Stimulated activated CD4-positive, alpha-beta T cell treated with anti-CD3 and anti-CD28 coated beads, Interleukin-15, amount 100 ng/mL, for 24 hours (primary cell): ENCODE results near the gene CDADC1.

Source experiments
- DNase-seq: peaks from one replicate; pipeline ENCODE4 v3.0.0-alpha.2; 2020

CDADC1 gene

DNA sequence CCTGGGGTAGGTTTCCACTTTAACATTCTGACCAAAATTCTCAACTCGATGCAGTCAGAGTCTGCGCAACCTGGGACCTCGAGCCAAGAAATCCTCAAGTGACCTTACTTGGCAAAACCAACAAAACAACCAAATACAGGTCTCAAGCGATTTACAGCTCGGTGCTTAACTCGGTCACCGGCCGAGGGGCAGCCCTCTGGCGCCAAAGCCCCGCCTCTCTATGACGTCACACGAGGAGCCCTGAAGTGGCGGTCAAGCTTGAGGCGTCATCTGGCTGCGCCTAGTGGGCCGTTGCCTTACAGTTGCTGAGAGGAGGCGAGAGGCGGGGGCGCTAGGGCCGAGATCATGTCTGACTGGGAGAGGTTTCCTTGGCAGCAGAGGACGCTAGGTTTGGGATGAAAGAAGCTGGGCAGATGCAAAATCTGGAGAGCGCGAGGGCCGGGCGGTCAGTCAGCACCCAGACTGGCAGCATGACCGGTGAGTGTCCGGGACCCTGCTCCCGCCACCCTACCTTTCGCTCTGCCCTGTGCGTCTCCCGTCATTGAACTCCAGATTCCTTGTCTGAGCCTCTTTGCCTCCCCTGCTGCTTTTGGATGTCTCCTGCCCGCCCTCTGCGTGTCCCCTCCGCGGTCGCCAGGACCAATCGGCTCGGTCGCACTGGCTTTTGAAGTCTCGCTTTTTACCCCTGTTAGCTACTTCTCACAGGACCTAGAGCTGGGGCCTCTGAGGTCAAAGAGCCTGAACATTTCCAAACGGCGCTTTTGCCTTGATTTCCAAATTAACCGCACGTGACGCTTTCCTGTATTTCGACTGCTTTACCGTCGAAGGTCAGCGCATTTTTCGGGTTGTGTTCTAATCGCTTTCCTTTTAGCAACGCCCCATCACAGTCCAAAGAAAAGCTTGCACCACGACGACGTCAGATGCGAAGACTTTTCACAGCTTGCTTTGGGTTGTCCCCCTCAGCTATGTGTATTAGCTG is at the start of gene CDADC1:
TSS of gene CDADC1 (plus strand) at position 283 of the 979 bp plus-strand sequence. CDS start at position 396, 113 bp downstream.
- peak; percentile 97 for DNase-seq

DNA sequence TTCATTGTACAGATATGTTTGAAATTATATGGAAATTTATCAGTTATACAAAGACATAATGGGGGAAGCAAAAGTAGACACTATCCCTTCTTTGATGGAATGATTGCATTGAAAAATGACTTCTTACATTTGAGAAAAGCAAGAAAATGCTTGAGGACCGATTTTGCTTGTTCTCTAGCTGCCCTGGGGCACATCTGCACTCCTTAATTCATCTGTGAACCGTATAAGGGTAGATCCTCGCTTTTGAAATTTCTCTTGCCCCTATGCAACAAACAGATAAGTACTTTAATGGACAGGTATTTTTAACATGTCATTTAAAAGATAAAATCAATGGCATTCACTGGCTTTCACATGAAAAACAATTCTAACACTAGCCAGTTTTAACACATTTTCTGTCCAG is 41.1 kb upstream of the CDADC1 start:
- no peak for DNase-seq

- no peak for DNase-seq
These were observed 39.1 kb upstream of the CDADC1 start for GRCh38 chr13:49208619-49209018.

GRCh38 chr13:49210114-49210513 is 37.6 kb upstream of the CDADC1 start:
- no peak for DNase-seq

- DNase-seq: no peak
These were observed 37.1 kb upstream of the CDADC1 start for GRCh38 chr13:49210669-49211068.

GRCh38 chr13:49213539-49213938 is 34.2 kb upstream of the CDADC1 start:
- no peak for DNase-seq

DNA sequence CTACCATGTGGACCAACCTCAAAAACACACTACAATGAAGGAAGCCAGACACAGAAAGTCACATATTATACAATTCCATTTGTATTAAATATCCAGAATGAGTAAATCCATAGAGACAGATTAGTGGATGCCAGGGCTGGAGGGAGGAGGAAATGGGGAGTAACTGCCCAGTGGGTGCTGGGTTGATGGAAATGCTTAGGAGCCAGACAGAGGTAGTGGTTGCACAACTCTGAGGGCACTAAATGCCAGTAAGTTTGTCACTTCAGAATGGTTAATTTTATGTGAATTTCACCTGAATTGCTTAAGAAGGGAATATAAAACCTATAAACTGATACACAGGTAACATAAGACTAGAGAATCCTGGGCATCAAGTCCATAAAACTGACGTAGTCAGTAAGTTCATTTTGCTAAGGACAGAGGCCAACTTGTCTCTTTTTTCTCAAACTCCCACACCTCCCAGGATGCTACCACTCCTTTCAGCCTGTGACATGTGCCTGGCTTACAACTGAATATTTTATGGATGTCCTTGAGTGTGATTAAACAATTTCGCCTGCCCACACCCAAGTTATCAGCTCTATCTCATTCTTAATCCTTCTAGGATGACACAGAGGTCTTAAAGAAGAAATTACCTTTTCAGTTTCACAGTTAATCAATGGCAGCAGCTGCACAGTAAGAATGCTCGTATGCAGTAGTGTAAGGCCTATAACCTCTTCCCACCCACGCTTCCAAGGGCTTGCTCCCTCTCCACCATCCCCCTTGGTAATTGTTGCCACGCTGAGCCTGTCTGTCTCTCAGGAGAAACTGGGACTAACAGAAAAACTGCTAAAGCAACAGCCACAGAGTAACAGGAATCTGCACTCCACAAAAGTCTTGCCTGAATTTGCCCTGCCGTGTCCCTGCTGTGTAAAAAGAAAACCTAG is 33.5 kb upstream of the CDADC1 start:
- no peak for DNase-seq

DNA sequence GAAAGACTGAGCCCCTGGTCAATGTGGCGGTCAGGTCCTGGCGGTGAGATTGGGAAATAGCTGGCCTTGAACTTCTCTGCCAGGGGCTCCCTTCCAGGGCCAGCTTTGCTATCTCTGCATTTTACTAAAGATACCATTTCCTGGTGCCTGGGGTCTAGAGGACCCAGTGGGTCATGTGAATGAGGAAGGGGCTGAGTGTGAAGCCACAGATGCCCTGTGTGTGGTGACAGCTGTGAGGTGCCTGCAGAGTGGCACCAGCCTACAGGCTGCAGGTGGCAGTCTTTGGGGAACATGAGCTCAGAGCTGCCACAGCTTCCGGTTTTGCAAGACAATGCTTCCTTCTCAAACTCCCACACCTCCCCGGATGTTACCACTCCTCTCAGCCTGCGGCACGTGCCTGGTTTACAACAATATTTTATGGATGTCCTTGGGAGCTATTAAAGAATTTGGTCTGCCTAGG is 32.8 kb upstream of the CDADC1 start:
- peak; percentile 57 for DNase-seq

- no peak for DNase-seq
These were observed 31.4 kb upstream of the CDADC1 start for GRCh38 chr13:49216334-49216733.

GRCh38 chr13:49217962-49218492 is 29.7 kb upstream of the CDADC1 start:
- DNase-seq: no peak

DNA sequence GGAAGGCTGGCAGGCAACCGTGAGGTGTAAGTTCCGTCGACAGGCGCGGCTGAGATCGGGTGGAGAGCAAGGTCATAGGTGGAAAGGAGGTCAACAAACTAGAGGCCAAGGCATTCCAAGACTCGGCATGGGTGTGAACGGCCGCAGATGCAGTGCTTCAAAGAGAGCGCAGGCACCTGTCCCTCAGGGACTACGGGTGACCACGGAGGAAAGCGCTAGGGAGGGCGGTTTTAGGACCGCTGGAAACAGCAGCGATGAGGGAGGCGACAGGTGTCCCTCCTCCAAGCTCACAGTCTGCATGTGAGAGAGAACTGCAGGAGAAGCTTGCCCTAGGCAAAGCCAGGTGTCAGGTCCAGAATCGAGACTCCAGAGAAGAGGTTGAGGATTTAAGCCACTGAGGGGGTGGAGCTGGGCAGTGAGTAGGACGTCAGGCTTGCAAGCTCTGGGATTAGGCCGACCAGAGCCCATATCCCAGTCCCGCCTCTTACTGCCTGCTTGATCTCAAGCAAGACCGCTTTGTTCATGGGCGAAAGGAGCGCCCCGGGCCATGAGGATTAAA is 29.2 kb upstream of the CDADC1 start:
- no peak for DNase-seq

DNA sequence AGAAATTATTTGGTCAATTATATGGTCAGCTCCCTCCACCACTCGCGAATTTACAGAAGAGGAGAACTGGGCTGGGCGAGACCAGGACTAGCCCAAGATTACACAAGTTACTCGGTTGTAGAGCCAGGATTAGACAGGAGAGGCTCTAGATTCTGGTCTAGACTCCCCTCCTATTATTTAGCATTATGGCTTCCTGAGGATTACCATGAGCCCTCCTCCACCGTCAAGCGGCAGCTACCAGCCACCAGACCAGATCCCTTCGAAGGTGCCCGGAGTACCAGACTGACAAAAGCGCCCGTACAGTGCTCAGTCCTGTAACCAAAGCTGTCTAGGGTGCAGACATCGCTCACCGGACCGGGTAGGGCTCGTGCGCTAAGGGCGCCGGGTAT is 28.1 kb upstream of the CDADC1 start:
- DNase-seq: no peak

DNA sequence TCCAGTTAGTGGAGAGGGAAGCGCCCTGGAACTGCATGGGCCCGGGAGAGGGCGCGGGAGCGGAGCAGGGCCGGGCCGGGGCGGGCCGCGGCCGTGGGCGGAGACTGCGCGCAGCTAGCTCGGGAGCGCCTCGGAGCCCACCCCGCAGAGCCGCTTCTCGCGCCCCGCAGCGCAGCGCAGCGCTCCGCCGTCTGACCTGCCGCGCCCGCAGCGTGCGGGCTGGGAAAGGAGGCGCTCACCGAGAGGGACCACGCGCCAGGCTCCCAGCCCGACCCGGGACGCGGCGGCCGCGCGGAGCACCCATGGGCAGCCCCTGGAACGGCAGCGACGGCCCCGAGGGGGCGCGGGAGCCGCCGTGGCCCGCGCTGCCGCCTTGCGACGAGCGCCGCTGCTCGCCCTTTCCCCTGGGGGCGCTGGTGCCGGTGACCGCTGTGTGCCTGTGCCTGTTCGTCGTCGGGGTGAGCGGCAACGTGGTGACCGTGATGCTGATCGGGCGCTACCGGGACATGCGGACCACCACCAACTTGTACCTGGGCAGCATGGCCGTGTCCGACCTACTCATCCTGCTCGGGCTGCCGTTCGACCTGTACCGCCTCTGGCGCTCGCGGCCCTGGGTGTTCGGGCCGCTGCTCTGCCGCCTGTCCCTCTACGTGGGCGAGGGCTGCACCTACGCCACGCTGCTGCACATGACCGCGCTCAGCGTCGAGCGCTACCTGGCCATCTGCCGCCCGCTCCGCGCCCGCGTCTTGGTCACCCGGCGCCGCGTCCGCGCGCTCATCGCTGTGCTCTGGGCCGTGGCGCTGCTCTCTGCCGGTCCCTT is 27.5 kb upstream of the CDADC1 start, which contains the start of gene MLNR:
TSS of gene MLNR (plus strand) at position 303 of the 820 bp plus-strand sequence. CDS start at position 303, 0 bp downstream.
- peak; percentile 62 for DNase-seq

DNA sequence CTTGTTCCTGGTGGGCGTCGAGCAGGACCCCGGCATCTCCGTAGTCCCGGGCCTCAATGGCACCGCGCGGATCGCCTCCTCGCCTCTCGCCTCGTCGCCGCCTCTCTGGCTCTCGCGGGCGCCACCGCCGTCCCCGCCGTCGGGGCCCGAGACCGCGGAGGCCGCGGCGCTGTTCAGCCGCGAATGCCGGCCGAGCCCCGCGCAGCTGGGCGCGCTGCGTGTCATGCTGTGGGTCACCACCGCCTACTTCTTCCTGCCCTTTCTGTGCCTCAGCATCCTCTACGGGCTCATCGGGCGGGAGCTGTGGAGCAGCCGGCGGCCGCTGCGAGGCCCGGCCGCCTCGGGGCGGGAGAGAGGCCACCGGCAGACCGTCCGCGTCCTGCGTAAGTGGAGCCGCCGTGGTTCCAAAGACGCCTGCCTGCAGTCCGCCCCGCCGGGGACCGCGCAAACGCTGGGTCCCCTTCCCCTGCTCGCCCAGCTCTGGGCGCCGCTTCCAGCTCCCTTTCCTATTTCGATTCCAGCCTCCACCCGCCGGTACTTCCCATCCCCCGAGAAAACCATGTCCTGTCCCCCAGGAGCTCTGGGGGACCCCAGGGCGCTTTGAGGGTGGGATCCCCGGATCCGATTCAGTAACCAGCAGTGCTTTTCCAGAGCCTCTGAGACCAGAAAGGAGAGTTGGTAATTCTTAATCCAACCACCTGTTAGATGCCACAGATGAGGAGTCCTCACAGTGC is 26.7 kb upstream of the CDADC1 start:
- DNase-seq: peak; percentile 39

GRCh38 chr13:49221590-49221965 is 26.1 kb upstream of the CDADC1 start:
- DNase-seq: no peak

GRCh38 chr13:49225223-49226042 is 22.3 kb upstream of the CDADC1 start:
- no peak for DNase-seq

DNA sequence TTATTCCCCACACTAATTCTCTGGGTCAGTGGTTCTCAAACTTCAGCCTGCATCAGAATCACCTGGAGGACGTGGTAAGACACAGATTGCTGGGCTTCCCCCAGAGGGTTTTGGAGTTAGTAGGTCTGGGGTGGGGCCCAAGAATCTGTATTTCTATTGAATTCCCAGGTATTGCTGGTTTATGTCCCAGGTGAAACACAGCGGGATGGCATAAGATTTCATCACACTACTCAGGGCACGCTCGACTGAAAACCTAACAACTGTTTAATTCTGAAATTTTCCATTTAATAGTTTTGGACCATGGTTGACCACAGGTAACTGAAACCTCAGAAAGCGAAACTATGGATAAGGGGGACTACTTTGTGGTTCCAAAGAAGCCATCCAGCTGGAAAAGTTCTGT is 21.1 kb upstream of the CDADC1 start:
- no peak for DNase-seq

GRCh38 chr13:49234741-49235140 is 13.0 kb upstream of the CDADC1 start:
- DNase-seq: no peak

- DNase-seq: no peak
These were observed 11.8 kb upstream of the CDADC1 start for GRCh38 chr13:49235856-49236431.

DNA sequence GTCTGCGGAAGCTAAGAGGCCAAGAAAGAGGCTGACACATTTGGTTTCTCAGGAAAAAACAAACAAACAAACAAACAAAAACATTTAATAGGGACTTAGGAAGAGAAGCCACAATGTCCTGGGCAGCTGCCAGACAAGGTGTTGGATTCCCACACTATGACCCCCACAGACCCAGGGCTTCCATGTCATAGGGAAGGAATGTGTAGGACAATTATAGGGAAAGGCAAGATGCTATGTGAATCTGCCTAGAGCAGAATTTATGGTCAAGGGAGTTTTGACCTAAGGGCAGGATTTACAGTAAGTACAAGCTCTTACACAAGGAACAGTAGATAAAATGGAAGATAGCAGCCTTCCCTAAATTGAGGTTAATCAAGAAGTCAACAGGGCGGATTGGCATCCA is 9.1 kb upstream of the CDADC1 start:
- DNase-seq: no peak
